MCF 10A (cell line): ENCODE data around the gene DLGAP3. TPM values are rescaled to one million over a fixed set of nuclear protein-coding genes. Genes with fewer than 3 reads are reported as not detected.

Experiments used
- BruUV-seq: library from RNA; stranded (reverse); fragments of 400-500 nt; replicated peaks from 2 replicates; lab custom pipeline; 2021; lab: Mats Ljungman, UMichigan
- CTCF ChIA-PET: fragments of 300-600 bp; sonication (Branson Sonifier 250); formaldehyde crosslinking; extraction: SDS; loops from one replicate; lab custom pipeline; 2021; ENCODE audit warnings: antibody characterized with exemption, inconsistent platforms; lab: Yijun Ruan, JAX
- POLR2A ChIA-PET: fragments of 300-600, 350-650 bp; sonication (Branson Sonifier 250); formaldehyde crosslinking; extraction: SDS; loops from one replicate; lab custom pipeline; 2020; ENCODE audit warnings: antibody characterized with exemption, inconsistent platforms; lab: Yijun Ruan, JAX
- DNase-seq: peaks from one replicate; pipeline ENCODE4 v3.0.0-alpha.2; 2018; ENCODE audit not compliant: unreplicated experiment
- H3K27ac Mint-ChIP-seq: one replicate; pipeline ENCODE4 v1.8.0; 2022; ENCODE audit warnings: mild to moderate bottlenecking, low read depth, mixed read lengths; ENCODE audit not compliant: unreplicated experiment
- H3K27me3 Mint-ChIP-seq: one replicate; pipeline ENCODE4 v1.8.0; 2022; ENCODE audit warnings: mixed read lengths; ENCODE audit not compliant: insufficient read depth, unreplicated experiment
- H3K36me3 Mint-ChIP-seq: one replicate; pipeline ENCODE4 v1.8.0; 2022; ENCODE audit warnings: mild to moderate bottlenecking, moderate library complexity, mixed read lengths; ENCODE audit not compliant: insufficient read depth, unreplicated experiment
- H3K4me1 Mint-ChIP-seq: one replicate; pipeline ENCODE4 v1.8.0; 2022; ENCODE audit warnings: mixed read lengths; ENCODE audit not compliant: insufficient read depth, unreplicated experiment
- H3K4me3 Mint-ChIP-seq: one replicate; pipeline ENCODE4 v1.8.0; 2022; ENCODE audit warnings: mild to moderate bottlenecking, moderate library complexity, mixed read lengths; ENCODE audit not compliant: unreplicated experiment
- H3K9me3 Mint-ChIP-seq: one replicate; pipeline ENCODE4 v1.8.0; 2022; ENCODE audit warnings: mixed read lengths; ENCODE audit not compliant: unreplicated experiment
- intact Hi-C: fragments of 100-400 bp; cut with micrococcal nuclease; formaldehyde crosslinking; loops from 2 replicates; pipeline ENCODE4 v1.14.1; 2022
- total RNA-seq: library from RNA; stranded (reverse); gene quantifications from 2 replicates; pipeline ENCODE4 v1.2.3, GENCODE V29; 2022
- TF ChIP-seq, protein P1 (sequence below): fragments of 200-600 bp; IDR thresholded peaks from one replicate; pipeline ENCODE4 v1.8.0; 2022; ENCODE audit warnings: antibody characterized with exemption, mild to moderate bottlenecking; ENCODE audit not compliant: unreplicated experiment

The DLGAP3 gene
- total RNA-seq, 1 experiment from 2014 or later, result 0.14 TPM

DNA sequence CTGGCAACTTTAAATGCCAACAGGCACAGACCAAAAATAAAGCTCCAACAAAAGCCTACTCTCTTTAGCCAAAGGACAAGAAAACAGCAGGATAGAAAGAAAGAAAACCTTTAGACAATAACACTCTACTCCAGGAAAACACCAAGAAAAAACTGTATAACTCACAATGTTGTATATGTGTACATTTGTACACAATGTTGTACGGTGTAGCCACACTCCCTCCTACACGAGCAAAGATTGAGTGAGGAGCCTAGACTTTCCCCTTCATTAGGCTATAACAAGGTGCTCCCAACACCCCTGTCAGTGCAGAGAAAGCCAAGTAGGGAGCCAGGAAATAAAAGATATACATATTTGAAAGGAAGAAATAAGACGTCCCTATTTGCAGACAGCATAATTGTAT, 112.7 kb downstream of the DLGAP3 start:
- ChIA-PET POLR2A (no interaction called here), CTCF (interaction anchor here (0.6 kb wide), 1 partner anchor 702 kb away, joined by 3 read pairs; no protein-coding TSS in a partner anchor)
- no peak for DNase-seq
- TF ChIP-seq, protein P1, sequence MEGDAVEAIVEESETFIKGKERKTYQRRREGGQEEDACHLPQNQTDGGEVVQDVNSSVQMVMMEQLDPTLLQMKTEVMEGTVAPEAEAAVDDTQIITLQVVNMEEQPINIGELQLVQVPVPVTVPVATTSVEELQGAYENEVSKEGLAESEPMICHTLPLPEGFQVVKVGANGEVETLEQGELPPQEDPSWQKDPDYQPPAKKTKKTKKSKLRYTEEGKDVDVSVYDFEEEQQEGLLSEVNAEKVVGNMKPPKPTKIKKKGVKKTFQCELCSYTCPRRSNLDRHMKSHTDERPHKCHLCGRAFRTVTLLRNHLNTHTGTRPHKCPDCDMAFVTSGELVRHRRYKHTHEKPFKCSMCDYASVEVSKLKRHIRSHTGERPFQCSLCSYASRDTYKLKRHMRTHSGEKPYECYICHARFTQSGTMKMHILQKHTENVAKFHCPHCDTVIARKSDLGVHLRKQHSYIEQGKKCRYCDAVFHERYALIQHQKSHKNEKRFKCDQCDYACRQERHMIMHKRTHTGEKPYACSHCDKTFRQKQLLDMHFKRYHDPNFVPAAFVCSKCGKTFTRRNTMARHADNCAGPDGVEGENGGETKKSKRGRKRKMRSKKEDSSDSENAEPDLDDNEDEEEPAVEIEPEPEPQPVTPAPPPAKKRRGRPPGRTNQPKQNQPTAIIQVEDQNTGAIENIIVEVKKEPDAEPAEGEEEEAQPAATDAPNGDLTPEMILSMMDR, result no peak
- Mint-ChIP-seq H3K27me3 (no peaks in the 10 kb centered on the region), H3K36me3 (no peaks in the 10 kb centered on the region), H3K27ac (no peak overlapping the region), H3K4me1 (no peaks in the 10 kb centered on the region), H3K4me3 (no peak overlapping the region), H3K9me3 (no peaks in the 10 kb centered on the region)
- intact Hi-C loops, result no loop called here
- no TSS peak for BruUV-seq

DNA sequence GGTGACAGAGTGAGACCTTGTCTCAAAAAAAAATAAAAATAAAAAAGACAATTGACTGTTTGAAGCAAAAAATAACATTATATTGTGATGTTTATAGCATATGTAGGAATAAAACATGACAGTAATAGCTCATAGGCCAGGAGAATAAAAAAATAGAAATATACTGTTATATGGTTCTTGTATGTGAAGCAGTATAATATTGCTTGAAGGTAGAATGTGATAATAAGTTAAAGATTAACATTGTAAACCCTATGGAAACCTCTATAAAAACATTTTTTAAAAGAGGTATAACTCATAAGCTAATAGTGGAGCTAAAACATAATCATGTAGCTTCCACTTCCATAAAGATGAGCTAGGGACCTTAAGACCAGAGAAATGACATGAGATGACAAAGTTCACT, 113.1 kb downstream of the DLGAP3 start:
- H3K36me3 Mint-ChIP-seq, result no peaks in the 10 kb centered on the region
- no peak overlapping the region for H3K4me3 Mint-ChIP-seq
- intact Hi-C loops, result no loop called here
- POLR2A ChIA-PET, result no interaction called here
- no TSS peak for BruUV-seq
- DNase-seq, result no peak
- no peaks in the 10 kb centered on the region for H3K4me1 Mint-ChIP-seq
- no peaks in the 10 kb centered on the region for H3K27me3 Mint-ChIP-seq
- CTCF ChIA-PET, result interaction anchor here (0.6 to 1.8 kb wide), 2 partner anchors 37 to 1457 kb away, joined by 3 to 14 read pairs; no protein-coding TSS in a partner anchor
- TF ChIP-seq, protein P1, result no peak
- no peaks in the 10 kb centered on the region for H3K9me3 Mint-ChIP-seq
- H3K27ac Mint-ChIP-seq, result no peak overlapping the region

Other genes with a start within 250 kb of the DLGAP3 start
- gene GJB5, start 174.6 kb downstream of the DLGAP3 start, total RNA-seq, result 26.5 and 33.2 TPM in 2 replicates
- 0.27 and 0.28 TPM in 2 replicates for gene GJB4, start 169.9 kb downstream of the DLGAP3 start, total RNA-seq
- gene GJB3, start 148.4 kb downstream of the DLGAP3 start, total RNA-seq, result 67.1 and 74.8 TPM in 2 replicates
- not detected in 2 replicates for gene GJA4, start 136.7 kb downstream of the DLGAP3 start, total RNA-seq
- gene SMIM12, start 69.9 kb downstream of the DLGAP3 start, total RNA-seq, result 40.2 and 41.4 TPM in 2 replicates
- gene TMEM35B, start 55.7 kb upstream of the DLGAP3 start, total RNA-seq, result 18.7 and 21.9 TPM in 2 replicates
- 21.6 and 25.7 TPM in 2 replicates for gene ZMYM6, start 102.3 kb upstream of the DLGAP3 start, total RNA-seq
- 19.2 and 21.2 TPM in 2 replicates for gene ZMYM1, start 149.7 kb upstream of the DLGAP3 start, total RNA-seq